Measurements from ENCODE around the gene UBE2D2.

The UBE2D2 gene

GRCh38 chr5:139636975-139637408 lies 75.9 kb downstream of the UBE2D2 start:
- peak; percentile 62 for DNase-seq

GRCh38 chr5:139637438-139638089 lies 76.4 kb downstream of the UBE2D2 start:
- peak; percentile 65 for DNase-seq

GRCh38 chr5:139638090-139638735 lies 77.1 kb downstream of the UBE2D2 start:
- peak; percentile 28 for DNase-seq

DNA sequence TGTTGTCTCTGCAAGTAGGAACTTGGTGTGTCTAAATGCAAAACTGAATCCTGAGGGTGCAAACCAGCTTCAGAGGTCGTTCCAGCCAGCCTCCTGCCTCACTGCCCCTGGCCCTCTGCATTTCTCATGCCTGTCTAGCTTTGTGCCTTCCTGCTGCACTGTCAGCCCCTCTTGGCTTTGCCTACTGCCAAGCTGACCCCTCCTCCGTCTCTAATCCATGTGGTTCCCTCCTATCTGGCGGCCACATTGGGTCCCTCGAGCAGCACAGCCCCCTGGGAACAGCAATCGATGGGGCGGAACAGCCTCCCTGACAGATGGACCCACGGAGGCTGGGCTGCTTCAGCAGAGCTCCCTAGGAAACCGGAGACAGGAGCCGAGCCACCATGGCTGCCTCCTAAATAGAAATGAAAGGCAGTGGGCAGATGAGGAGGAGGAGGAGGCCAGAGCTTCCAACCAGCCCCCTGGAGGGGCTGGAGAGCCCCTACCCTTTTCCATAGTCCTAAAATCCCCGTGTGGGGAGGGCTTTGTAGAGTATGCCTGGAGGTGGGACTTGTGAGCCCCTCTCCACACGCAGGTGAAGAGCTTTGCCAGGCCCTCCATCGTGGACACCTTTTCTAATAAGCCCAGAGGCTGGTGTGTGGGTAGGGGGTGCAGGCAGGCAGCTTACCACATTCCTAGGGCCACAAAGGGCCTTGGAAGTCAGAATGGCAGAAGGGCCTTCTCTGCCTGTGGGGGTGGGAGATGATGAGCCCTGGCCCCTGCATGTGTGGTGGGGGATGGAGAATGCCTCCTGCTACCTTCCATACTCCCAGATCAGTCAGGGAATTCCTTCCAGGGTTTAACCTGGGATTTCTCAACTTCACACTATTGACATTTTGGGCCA lies 77.8 kb downstream of the UBE2D2 start:
- peak; percentile 23 for DNase-seq

DNA sequence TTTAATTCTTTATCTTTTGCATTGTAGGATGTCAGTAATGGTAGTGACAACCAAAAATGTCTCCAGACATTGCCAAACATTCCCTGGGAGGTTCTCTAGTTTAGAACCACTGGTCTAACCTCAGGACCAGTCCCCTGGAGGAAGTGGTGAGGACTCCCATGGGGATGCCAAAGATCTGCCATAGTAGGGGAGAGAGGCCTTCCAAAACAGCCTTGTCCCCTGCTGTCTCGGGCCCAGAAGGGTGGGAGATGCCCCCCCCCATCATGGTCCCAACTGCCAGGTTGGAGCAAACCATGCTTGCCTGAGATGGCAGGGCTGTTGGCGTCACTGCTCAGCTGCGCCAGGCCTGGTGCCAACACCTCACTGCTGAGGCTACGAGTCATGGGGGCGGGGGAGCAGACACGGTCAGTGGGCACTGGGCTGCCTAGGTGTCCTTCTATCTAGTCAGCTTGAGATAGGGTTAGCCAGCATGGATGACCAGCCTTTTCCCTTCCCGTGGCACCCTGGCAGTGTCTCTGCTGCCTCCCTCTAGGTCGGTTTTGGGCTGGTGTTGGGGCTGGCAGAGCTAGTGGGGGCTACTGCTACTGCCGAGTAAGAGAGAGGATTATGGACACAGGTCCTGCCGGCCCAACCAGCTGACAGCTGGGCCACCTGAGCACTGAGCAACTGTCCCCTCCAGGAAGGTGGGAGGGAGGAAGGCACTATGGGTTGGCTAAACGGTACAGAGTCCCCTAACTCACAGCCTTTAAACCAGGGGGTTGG lies 78.7 kb downstream of the UBE2D2 start:
- peak; percentile 23 for DNase-seq

DNA sequence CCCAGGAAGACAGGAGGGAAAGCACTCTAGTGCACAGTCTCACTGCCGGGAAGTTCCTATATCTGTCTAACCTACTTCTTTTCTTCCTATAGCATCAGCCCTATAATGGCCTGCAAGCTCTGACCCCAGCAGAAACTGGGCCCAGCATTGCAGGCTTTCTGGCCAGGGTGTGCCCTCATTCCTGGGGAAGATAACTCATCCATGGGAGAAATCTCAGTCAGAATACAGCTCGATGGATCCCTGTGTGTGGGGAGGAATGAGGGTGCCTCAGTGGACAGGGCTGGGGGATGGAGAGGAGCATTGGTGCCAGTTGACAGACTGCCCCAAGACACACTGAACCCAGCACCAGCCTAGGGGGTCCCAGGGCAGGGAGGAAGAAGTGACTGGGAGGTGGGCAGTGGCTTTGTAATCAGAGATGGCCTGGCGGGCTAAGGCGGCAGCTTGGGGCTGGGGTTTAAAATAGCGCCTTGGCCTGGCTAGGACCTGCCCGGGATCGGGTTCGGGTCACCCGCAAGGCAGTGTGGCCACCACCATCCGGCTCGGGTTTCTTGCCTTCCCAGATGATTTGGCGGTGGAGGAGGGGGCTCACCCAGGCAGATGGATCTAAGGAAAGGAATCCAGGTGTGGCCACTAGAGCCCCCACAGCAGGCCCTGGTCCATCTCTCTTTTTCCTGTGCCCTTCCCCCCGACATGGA lies 79.4 kb downstream of the UBE2D2 start:
- peak; percentile 19 for DNase-seq

GRCh38 chr5:139641116-139642080 lies 80.3 kb downstream of the UBE2D2 start:
- DNase-seq = no peak

- DNase-seq = no peak
Measured at GRCh38 chr5:139642213-139642612, 81.1 kb downstream of the UBE2D2 start.

DNA sequence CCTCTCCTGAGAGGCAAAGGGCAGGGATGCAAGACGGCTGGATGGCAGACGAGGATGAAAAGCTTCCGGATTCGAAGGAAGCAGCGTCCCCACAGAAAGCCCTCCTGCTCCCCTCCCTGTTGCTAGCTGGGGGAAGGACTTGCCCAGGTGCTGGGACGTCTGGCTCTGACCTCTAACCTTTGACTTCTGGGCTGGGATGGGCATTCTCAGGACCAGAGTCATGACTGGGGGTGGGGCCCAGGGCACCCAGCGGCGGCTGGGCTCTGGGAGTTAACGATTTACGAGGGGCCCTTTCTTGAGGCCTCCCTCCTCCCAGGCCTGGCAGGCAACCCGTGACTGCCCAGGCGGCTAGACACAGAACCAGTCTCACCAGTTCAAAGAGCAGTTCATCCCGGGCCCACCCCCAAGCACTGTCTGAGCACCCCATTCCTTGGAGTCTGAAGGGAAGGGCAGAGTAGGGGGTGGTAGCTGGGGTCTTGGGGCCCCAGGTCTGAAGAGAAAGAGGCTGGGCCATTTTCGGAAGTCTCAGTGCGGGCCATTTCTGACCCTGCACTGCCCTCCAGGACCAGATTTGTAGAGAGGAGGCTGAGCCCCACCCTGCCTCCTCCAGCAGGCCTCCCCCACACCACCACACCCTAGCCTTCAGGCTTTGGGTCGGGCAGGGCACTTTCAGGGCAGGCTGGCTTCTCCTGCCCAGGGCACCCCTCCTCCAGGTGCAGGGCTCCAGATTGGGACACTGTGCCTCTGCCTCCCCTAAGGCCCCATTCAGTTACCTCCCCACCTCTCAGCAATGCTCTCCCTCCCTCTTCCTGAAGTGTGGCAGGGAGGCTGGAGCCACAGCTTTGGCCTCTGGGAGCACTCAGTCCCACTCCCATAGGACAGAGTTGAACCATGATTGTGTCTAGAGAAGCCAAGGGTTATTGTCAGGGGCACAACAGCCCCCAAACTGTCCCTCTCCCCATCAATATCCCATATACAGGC lies 82.0 kb downstream of the UBE2D2 start:
- DNase-seq = no peak

GRCh38 chr5:139644001-139644456 lies 82.9 kb downstream of the UBE2D2 start:
- DNase-seq = no peak

GRCh38 chr5:139644646-139645429 lies 83.7 kb downstream of the UBE2D2 start:
- no peak for DNase-seq

DNA sequence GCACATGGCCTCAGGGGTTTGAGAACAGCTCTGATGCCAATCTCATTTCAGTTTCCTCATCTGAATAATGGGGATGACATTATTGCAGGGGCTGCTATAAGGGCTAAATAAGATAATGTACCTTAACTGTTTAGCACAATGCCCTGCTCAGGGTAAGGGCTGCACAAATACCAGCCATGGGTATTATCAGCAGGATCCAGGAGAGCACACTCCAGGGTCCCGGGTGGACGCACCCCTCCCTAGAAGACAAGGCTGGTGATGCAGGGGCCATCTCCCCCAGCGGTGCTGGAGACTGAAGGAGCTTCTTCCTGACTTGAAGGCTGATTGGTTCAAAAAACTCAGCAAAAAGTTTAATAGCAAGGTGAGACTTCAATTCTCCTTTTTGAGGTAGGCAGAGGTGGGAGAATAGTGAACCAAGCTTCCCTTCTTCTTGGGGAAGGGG lies 84.3 kb downstream of the UBE2D2 start:
- DNase-seq = no peak

DNA sequence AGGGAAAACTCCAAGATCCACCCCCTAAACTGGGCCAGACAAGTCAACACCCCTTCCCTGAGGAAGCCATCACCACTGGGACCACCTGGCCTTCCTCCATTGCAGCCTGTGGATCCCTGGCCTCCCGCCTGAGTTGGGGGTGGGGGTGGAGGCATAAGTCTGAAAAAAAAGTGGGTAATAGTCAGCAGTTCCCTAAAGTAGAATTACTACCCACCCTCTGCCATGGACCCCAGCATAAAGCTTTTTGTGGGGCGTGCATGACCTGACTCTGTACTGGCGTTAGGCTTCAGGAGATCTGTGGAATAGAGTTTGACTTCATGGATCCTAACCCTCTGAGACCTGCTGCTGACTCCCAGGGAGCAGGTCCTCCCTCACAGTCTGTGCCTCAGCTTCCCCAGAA lies 85.0 kb downstream of the UBE2D2 start:
- DNase-seq = no peak

DNA sequence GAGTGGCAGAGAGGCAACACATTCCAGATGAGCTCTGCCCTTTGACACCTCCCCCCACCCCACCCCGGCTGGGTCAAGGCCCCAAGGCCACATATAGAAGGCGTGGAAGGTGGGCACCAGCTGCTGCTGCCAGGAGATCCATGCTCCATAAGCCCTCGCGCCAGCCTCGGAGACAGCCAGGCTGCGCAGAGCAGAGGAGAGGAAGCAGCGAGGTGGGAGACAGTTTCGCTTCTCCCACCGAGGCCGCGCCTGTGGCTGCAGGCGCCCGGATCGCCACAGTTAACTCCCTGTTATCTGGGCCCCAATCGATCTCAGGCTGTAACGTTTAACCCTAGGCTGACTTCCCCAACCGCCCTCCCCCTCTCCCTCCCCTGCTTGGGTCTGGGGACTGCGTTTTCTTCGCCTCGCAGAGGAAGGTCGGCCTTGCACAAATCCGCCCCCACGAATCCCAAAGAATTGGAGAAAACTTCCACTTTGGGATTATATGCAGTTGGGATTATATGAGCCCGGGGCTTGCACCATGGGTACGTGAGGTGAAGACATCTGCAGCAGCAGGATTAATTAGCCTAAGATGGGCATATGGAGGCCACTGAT lies 85.9 kb downstream of the UBE2D2 start:
- no peak for DNase-seq

DNA sequence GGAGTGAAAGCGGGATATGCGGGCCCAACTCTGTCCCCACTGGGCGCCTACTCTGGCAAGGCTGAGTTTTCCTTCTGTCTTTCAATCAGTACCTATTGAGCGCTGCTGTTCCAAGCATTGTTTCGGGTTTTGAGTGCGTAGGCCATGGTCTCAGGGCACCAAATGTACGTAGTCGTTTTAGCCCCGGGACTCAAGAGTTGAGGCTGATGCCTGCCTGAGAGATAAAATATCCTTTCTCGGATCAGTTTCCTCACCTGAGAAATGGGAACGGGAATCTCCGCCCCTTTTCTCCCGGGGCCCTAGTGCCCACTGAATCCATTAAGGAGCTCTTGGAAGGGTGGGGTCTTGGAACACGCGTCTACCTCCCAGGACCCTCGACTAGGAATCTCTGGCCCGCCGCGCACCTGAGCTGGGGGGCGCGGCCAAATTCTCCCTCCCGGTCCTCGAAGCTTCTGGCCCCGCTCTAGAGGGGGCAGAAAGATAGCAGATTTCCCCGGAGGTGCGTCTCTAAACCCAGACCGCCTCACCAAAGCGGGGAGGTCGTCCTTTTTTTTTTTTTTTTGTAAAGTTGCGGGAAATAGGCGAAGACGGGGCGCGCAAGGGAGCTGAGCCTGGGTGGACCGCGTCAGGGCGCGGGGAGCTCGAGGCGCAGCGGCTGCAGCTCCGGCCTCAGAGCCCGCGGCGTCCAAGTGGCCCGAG lies 86.5 kb downstream of the UBE2D2 start:
- DNase-seq = no peak

DNA sequence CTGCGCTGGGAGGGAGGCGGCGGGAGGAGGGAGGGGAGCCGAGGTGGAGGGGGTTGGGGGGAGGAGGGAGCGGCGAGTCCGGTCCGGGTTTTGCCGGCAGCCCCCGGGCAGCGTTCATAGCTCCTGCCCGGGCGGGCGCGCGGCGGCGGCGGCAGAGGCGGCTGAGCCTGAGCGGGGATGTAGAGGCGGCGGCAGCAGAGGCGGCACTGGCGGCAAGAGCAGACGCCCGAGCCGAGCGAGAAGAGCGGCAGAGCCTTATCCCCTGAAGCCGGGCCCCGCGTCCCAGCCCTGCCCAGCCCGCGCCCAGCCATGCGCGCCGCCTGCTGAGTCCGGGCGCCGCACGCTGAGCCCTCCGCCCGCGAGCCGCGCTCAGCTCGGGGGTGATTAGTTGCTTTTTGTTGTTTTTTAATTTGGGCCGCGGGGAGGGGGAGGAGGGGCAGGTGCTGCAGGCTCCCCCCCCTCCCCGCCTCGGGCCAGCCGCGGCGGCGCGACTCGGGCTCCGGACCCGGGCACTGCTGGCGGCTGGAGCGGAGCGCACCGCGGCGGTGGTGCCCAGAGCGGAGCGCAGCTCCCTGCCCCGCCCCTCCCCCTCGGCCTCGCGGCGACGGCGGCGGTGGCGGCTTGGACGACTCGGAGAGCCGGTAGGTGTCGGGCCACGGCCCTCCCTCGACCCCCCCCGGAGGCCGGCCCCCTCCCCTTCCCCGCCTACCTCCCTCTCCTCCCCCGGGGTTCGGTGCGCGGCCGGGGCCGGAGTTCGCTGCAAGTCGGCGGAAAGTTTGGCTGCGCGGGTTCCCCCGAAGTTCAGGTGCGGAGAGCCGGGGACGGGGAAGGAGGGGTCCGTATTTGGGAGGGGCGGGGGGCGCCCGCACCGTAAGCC lies 87.3 kb downstream of the UBE2D2 start, which contains the start of gene CXXC5:
Gene CXXC5 (plus strand): TSS at position 145 of the 877 bp plus-strand sequence. CDS start 32,175 bp downstream, outside the sequence.
- DNase-seq = peak; percentile 64
